HepG2 (cell line): ENCODE results near the gene ELP5. TPM values are rescaled to one million over a fixed set of nuclear protein-coding genes. Genes with fewer than 3 reads are reported as not detected.

Experiments used
- CBX2 ChIP-seq, 2 experiments: fragments of 200-600 bp in 1 of 2; sonication (generic); formaldehyde crosslinking in 1 of 2; IDR thresholded peaks; 2 replicates each; pipeline versions ENCODE4 v1.7.0 to v1.8.1; 2018 to 2022; ENCODE audit warnings: low read depth in 2 of 2, low read length in 1 of 2, mild to moderate bottlenecking in 1 of 2, missing genetic modification reagents in 1 of 2
- FOXJ3 ChIP-seq: sonication (generic); formaldehyde crosslinking; IDR thresholded peaks from 2 replicates; pipeline ENCODE4 v1.4.0; 2020; ENCODE audit warnings: missing genetic modification reagents, mild to moderate bottlenecking, borderline replicate concordance
- GATA4 ChIP-seq: sonication (generic); IDR thresholded peaks from 2 replicates; pipeline ENCODE4 v1.6.1; 2016; ENCODE audit warnings: antibody characterized with exemption, low read depth, borderline replicate concordance
- HOXA5 ChIP-seq: sonication (generic); formaldehyde crosslinking; IDR thresholded peaks from 2 replicates; pipeline ENCODE4 v1.4.0; 2020; ENCODE audit warnings: missing genetic modification reagents
- KLF11 ChIP-seq: IDR thresholded peaks from 2 replicates; pipeline ENCODE4 v1.6.1; 2016; ENCODE audit warnings: missing compliant biosample characterization
- NFKBIZ ChIP-seq: IDR thresholded peaks from 2 replicates; pipeline ENCODE4 v1.6.1; 2018; ENCODE audit warnings: missing genetic modification reagents, missing compliant biosample characterization
- POLR2A ChIP-seq, 2 experiments: IDR thresholded peaks; 2 replicates each; pipeline ENCODE4 v1.6.1; 2011; ENCODE audit warnings: low read depth in 2 of 2, low read length in 2 of 2, mild to moderate bottlenecking in 1 of 2, moderate library complexity in 1 of 2; ENCODE audit not compliant: insufficient read depth in 1 of 2
- SMC3 ChIP-seq: IDR thresholded peaks from 2 replicates; pipeline ENCODE4 v1.6.1; 2011; ENCODE audit warnings: low read length, improper control_type of control experiment
- SOX13 ChIP-seq, 3 experiments: fragments of 450-650 bp in 1 of 3; sonication (generic) in 1 of 3; formaldehyde crosslinking in 1 of 3; IDR thresholded peaks in 2 of 3; conservative IDR thresholded peaks in 1 of 3; 2 replicates each; pipeline versions ENCODE4 v1.5.0 to v1.6.1; 2016 to 2020; ENCODE audit warnings: antibody characterized with exemption in 1 of 3, mild to moderate bottlenecking in 1 of 3, missing compliant biosample characterization in 1 of 3, missing genetic modification reagents in 1 of 3, moderate library complexity in 1 of 3
- ZFP90 ChIP-seq: sonication (generic); formaldehyde crosslinking; IDR thresholded peaks from 2 replicates; pipeline ENCODE4 v1.8.0; 2022; ENCODE audit warnings: missing genetic modification reagents, mild to moderate bottlenecking, inconsistent platforms, borderline replicate concordance
- ZNF12 ChIP-seq: sonication (generic); formaldehyde crosslinking; IDR thresholded peaks from 2 replicates; pipeline ENCODE4 v1.5.0; 2020; ENCODE audit warnings: missing genetic modification reagents
- ZNF143 ChIP-seq: sonication (generic); formaldehyde crosslinking; IDR thresholded peaks from 2 replicates; pipeline ENCODE4 v1.4.0; 2020; ENCODE audit warnings: missing genetic modification reagents
- ZNF30 ChIP-seq: sonication (generic); formaldehyde crosslinking; IDR thresholded peaks from 2 replicates; pipeline ENCODE4 v1.5.0; 2020; ENCODE audit warnings: mild to moderate bottlenecking, missing genetic modification reagents
- polyA plus RNA-seq, 8 experiments: library from polyadenylated mRNA; depleted of rRNA in 3 of 8; stranded (reverse) in 7 of 8; unstranded in 1 of 8; fragments of >200 nt; fragmentation: Illumina TruSeq in 4 of 8; extraction: Trizol in 4 of 8; gene quantifications; 2 replicates each; pipeline versions ENCODE4 v1.2.1 to v1.2.3, GENCODE V29; 2011 to 2016; ENCODE audit warnings: low read depth in 4 of 8, missing spikeins in 1 of 8, mixed read lengths in 1 of 8; ENCODE audit not compliant: insufficient read depth in 1 of 8
- total RNA-seq, 5 experiments: library from RNA; depleted of rRNA; stranded (reverse); fragments of >200 nt; fragmentation: Illumina TruSeq; extraction: Trizol; gene quantifications; 2 replicates each; pipeline ENCODE4 v1.2.3, GENCODE V29; 2016; ENCODE audit warnings: low read depth in 1 of 5
- TF ChIP-seq, protein P1 (sequence below): sonication (generic); formaldehyde crosslinking; IDR thresholded peaks from 2 replicates; pipeline ENCODE4 v1.5.1; 2020; ENCODE audit warnings: missing genetic modification reagents, mild to moderate bottlenecking, borderline replicate concordance
- TF ChIP-seq, protein P2 (sequence below), 2 experiments: sonication (generic) in 1 of 2; formaldehyde crosslinking in 1 of 2; IDR thresholded peaks; 2 replicates each; pipeline versions ENCODE4 v1.4.0 to v1.6.1; 2016 to 2020; ENCODE audit warnings: borderline replicate concordance in 1 of 2, low read depth in 1 of 2, mild to moderate bottlenecking in 1 of 2, missing genetic modification reagents in 1 of 2
- TF ChIP-seq, protein P3 (sequence below): sonication (generic); formaldehyde crosslinking; IDR thresholded peaks from 2 replicates; pipeline ENCODE4 v1.5.1; 2020; ENCODE audit warnings: missing genetic modification reagents, mild to moderate bottlenecking, borderline replicate concordance
- TF ChIP-seq, protein P4 (sequence below): sonication (generic); formaldehyde crosslinking; IDR thresholded peaks from 2 replicates; pipeline ENCODE4 v1.9.0; 2022; ENCODE audit warnings: low read depth, missing genetic modification reagents

The ELP5 gene
- total and polyA plus RNA-seq, 2 of the 13 experiments (the other 11 are each of a cell fraction or from before 2014, with no cell fraction given), result 67.6 to 69.8 TPM

DNA sequence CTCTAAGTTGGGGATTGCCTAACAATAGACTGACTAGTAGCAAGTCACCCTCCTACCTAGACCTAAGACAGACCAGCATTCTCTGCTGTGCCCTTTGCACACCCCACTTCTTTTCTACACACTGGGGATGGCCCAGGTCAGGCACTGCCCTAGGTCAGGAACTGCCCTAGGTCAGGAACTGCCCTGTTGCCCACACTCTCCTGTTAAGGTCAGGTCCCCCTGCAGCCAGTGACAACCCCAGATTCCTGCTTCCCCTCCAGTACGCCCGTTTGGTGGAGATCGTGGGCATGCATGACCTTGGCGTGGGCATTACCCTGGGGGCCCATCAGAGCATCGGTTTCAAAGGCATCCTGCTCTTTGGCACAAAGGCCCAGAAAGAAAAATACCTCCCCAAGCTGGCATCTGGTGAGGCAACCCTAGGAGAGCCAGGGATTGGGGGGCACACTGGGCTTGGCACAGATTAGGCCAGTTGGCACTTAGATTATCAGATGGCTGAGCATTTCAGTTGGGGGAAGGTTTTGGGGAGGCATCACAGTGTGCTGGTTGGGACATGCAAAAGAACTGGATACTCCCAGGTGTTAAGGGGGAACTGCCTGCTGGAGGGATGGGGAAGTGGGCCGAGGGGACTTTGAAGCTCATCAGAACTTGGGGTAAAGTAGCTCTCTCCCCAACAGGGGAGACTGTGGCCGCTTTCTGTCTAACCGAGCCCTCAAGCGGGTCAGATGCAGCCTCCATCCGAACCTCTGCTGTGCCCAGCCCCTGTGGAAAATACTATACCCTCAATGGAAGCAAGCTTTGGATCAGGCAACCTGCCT, 30.5 kb upstream of the ELP5 start (continued):
- TF ChIP-seq, protein P1, sequence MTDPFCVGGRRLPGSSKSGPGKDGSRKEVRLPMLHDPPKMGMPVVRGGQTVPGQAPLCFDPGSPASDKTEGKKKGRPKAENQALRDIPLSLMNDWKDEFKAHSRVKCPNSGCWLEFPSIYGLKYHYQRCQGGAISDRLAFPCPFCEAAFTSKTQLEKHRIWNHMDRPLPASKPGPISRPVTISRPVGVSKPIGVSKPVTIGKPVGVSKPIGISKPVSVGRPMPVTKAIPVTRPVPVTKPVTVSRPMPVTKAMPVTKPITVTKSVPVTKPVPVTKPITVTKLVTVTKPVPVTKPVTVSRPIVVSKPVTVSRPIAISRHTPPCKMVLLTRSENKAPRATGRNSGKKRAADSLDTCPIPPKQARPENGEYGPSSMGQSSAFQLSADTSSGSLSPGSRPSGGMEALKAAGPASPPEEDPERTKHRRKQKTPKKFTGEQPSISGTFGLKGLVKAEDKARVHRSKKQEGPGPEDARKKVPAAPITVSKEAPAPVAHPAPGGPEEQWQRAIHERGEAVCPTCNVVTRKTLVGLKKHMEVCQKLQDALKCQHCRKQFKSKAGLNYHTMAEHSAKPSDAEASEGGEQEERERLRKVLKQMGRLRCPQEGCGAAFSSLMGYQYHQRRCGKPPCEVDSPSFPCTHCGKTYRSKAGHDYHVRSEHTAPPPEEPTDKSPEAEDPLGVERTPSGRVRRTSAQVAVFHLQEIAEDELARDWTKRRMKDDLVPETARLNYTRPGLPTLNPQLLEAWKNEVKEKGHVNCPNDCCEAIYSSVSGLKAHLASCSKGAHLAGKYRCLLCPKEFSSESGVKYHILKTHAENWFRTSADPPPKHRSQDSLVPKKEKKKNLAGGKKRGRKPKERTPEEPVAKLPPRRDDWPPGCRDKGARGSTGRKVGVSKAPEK, result no peak
- no peak for TF ChIP-seq ZNF143 (CRISPR knock-in tag)
- no peak for TF ChIP-seq GATA4
- no peak for TF ChIP-seq SMC3
- peak in 1 of 2 experiments; percentile 53; a peak in 2 of 4 replicates for TF ChIP-seq POLR2A (IDR thresholded peaks at IDR 0.05; ENCODE audit: insufficient read depth in 1 of 2, low read depth in 2 of 2, low read length in 2 of 2)
- no peak for TF ChIP-seq ZNF12 (CRISPR knock-in tag)
- TF ChIP-seq, protein P2, sequence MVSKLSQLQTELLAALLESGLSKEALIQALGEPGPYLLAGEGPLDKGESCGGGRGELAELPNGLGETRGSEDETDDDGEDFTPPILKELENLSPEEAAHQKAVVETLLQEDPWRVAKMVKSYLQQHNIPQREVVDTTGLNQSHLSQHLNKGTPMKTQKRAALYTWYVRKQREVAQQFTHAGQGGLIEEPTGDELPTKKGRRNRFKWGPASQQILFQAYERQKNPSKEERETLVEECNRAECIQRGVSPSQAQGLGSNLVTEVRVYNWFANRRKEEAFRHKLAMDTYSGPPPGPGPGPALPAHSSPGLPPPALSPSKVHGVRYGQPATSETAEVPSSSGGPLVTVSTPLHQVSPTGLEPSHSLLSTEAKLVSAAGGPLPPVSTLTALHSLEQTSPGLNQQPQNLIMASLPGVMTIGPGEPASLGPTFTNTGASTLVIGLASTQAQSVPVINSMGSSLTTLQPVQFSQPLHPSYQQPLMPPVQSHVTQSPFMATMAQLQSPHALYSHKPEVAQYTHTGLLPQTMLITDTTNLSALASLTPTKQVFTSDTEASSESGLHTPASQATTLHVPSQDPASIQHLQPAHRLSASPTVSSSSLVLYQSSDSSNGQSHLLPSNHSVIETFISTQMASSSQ (IDR thresholded peaks at IDR 0.05; ENCODE audit: low read depth), result no peak
- TF ChIP-seq, protein P2 (CRISPR knock-in tag; IDR thresholded peaks at IDR 0.05; ENCODE audit: borderline replicate concordance), result no peak
- peak; percentile 74; the same call in 1 of the 2 replicates for TF ChIP-seq ZFP90 (CRISPR knock-in tag)
- TF ChIP-seq CBX2 (IDR thresholded peaks at IDR 0.05; ENCODE audit: low read depth, low read length), result no peak
- no peak for TF ChIP-seq CBX2 (CRISPR knock-in tag; IDR thresholded peaks at IDR 0.05; ENCODE audit: low read depth)
- no peak for TF ChIP-seq NFKBIZ (CRISPR knock-in tag)
- no peak for TF ChIP-seq HOXA5 (CRISPR knock-in tag)
- TF ChIP-seq, protein P3, sequence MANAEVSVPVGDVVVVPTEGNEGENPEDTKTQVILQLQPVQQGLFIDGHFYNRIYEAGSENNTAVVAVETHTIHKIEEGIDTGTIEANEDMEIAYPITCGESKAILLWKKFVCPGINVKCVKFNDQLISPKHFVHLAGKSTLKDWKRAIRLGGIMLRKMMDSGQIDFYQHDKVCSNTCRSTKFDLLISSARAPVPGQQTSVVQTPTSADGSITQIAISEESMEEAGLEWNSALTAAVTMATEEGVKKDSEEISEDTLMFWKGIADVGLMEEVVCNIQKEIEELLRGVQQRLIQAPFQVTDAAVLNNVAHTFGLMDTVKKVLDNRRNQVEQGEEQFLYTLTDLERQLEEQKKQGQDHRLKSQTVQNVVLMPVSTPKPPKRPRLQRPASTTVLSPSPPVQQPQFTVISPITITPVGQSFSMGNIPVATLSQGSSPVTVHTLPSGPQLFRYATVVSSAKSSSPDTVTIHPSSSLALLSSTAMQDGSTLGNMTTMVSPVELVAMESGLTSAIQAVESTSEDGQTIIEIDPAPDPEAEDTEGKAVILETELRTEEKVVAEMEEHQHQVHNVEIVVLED (CRISPR knock-in tag), result no peak
- TF ChIP-seq FOXJ3 (CRISPR knock-in tag), result no peak
- TF ChIP-seq KLF11 (CRISPR knock-in tag), result no peak
- 0 out of 2 replicates have a peak, but pooled peaks have one; percentile 7 for TF ChIP-seq SOX13 (IDR thresholded peaks at IDR 0.05)
- TF ChIP-seq SOX13 (CRISPR knock-in tag; conservative IDR thresholded peaks at IDR 0.05 in 1 of 2, IDR thresholded peaks at IDR 0.05 in 1 of 2), result no peak
- no peak for TF ChIP-seq ZNF30 (CRISPR knock-in tag)
- TF ChIP-seq, protein P4, sequence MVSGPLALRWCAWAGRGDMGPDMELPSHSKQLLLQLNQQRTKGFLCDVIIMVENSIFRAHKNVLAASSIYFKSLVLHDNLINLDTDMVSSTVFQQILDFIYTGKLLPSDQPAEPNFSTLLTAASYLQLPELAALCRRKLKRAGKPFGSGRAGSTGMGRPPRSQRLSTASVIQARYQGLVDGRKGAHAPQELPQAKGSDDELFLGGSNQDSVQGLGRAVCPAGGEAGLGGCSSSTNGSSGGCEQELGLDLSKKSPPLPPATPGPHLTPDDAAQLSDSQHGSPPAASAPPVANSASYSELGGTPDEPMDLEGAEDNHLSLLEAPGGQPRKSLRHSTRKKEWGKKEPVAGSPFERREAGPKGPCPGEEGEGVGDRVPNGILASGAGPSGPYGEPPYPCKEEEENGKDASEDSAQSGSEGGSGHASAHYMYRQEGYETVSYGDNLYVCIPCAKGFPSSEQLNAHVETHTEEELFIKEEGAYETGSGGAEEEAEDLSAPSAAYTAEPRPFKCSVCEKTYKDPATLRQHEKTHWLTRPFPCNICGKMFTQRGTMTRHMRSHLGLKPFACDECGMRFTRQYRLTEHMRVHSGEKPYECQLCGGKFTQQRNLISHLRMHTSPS (CRISPR knock-in tag), result 0 out of 2 replicates have a peak, but pooled peaks have one; percentile 37
